Endometrial microvascular endothelial cells (primary cell): ENCODE results near the gene PRRG1. TPM values are rescaled to one million over a fixed set of nuclear protein-coding genes. Genes with fewer than 3 reads are reported as not detected.
"Not testable (repeated sequence)": the region's sequence is repeated elsewhere in the genome, so short reads cannot be mapped to it uniquely, and the experiment has no call there.

ENCODE experiments used
- in situ Hi-C: cut with HindIII; loops from 2 replicates; pipeline ENCODE4 v1.10.0; 2017; ENCODE audit warnings: low sequenced_read_pairs, low pct_unique_long_range_greater_than_20kb; ENCODE audit errors: inconsistent ontology term
- total RNA-seq: library from RNA; depleted of rRNA; stranded (reverse); fragments of >200 nt; gene quantifications from one replicate; pipeline ENCODE4 v1.2.3, GENCODE V29; 2015; ENCODE audit errors: inconsistent ontology term

The PRRG1 gene
- total RNA-seq, 1 donor from 2014 or later, result 22.1 TPM

GRCh38 chrX:37454537-37455285 lies 105.5 kb downstream of the PRRG1 start:
- in situ Hi-C loops, result no loop called here

DNA sequence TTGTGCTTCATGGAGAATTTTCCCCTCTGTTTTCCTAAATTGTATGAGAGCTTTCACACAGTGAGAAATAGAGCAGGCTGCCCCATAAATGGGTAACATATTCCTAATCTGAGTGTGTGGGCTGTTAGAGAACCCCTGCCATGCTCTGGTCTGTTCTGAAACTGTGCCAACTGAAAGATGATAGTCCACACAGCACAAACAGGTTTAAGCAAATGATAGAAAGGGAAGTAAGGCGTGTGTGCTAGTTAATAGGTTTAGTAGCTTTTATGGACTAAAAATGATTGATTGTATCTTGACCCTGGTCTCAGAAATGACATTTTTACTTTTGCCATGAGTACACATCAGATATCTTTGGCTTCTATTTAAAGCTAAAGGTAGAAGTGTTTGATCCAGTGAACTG lies 106.2 kb downstream of the PRRG1 start:
- in situ Hi-C loops, result no loop called here

DNA sequence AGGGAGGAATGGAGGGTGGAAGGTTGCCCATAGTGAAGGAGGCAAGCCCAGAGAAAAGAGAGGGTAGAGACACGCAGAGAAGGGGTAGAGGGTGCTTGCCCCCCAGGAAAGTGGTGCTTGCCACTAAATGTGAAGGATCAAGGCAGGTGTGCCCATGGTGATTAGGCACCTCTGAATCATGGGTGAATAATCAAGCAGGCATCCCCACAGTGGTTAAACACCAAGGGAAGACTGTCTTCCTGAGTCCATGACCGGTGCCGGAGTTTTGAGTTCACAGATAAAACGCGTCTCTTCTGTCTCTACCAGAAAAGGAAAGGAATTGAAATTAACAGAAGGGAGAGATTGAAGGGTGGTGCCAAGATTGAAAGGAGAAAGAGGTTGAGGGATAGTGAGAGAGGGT lies 111.1 kb downstream of the PRRG1 start:
- in situ Hi-C loops, result not testable (repeated sequence)

DNA sequence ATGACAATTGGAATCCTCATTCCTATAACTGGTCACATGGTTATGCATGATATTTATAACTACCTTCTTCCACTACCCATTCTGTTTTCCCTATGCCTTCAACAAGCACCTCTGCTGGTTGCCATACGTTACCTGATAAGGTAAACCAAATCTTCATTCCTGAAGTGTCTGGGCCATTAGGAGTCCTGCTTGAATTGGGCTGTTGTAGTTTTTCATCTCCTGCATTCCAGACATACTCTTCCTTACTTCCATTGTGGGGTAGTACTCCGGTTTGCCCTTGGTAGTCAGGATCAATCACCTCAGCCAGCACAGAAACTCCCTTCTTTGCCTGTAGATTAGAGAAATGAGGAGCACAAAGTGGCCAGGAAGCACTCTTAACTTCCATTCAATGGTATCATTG lies 113.2 kb downstream of the PRRG1 start:
- in situ Hi-C loops, result no loop called here

DNA sequence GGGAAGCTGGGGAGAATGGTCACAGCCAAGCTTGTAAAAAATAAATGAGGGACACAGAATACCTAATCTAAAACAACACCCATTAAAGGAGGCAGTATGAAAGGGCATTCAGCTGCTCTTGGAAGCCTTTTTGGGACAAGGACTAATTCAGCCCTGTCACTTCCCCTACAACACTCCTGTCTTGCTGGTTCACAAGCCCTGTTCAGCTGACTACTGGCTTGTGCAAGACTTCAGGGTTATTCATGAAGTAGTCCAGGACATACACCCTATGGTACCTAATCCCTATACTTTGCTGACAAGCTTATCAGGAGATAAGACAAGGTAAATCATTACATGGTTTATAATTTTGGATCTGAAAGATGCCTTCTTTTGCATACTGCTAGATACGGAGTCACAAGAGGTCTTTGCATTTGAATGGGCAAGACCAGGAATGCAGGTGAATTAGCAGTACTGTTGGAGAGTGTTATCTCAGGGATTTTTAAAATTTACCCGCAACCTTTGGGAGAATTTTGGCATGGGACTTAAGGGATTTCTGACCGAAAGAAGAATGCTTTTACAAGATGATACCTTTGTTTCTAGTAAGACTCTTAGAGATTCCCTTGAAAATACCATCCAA lies 119.1 kb downstream of the PRRG1 start:
- in situ Hi-C loops, result no loop called here

DNA sequence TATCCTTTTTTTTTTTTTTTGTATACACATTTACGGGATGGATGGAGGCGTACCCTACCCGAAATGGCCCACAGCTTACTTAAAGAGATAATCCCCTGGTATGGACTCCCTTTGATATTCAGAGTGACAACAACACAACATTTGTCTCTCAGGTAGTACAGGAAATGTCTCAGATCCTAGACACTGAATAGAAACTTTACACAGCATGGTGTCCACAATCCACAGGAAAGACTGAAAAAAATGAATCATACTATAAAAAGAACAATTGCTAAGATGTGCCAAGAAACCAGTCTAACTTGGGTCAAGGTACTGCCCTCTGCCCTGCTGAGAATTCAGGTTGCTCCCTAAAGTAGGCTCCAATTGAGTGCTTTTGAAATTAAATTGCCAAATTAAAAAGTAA lies 121.5 kb downstream of the PRRG1 start:
- in situ Hi-C loops, result no loop called here

GRCh38 chrX:37472836-37473235 lies 123.7 kb downstream of the PRRG1 start:
- in situ Hi-C loops, result no loop called here

DNA sequence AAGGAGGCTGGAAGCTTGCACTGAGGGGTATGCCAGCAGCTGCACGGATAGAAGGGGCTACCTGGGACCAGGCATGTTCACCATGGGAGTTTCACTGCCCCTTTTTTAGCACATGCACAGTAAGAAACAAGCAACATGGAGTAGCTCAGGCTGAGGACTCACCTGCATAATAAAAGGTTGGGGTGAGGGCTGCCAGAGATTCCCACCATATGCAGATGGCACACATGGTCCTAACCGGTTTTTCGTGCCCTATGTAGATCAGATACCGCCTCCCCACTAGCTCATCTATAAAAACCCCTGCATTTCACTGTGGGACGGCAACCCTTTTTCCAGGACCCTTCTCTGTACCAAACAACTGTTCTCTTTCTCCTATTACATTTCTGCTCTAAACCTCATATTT lies 125.3 kb downstream of the PRRG1 start:
- in situ Hi-C loops, result no loop called here

GRCh38 chrX:37476571-37477170 lies 127.5 kb downstream of the PRRG1 start:
- in situ Hi-C loops, result no loop called here

GRCh38 chrX:37484335-37484734 lies 135.2 kb downstream of the PRRG1 start:
- in situ Hi-C loops, result not testable (repeated sequence)

- in situ Hi-C loops, result no loop called here
Measured at GRCh38 chrX:37485429-37485828, 136.3 kb downstream of the PRRG1 start.

- in situ Hi-C loops, result no loop called here
Measured at GRCh38 chrX:37487271-37487670, 138.1 kb downstream of the PRRG1 start.

- in situ Hi-C loops, result no loop called here
Measured at GRCh38 chrX:37488323-37488722, 139.2 kb downstream of the PRRG1 start.

GRCh38 chrX:37491686-37492085 lies 142.5 kb downstream of the PRRG1 start:
- in situ Hi-C loops, result no loop called here

DNA sequence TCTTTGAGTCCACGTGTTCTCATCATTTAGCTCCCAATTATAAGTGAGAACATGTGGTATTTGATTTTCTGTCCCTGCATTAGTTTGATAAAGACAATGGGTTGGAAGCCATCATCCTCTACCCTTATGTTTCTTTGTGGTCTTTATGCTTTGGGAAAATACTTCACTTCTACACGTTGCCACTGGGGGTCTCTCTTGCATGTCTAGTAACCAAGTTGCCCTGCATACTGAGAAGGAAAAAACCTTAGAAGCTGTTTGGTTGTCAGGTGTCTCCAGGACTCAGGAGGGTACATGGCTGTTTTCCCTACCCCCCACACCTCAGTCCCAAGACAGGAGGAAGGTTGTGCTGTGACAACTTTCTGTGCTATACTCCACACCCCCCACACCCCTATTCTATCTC lies 146.6 kb downstream of the PRRG1 start:
- in situ Hi-C loops, result not testable (repeated sequence)

- in situ Hi-C loops, result not testable (repeated sequence)
Measured at GRCh38 chrX:37497126-37497525, 148.0 kb downstream of the PRRG1 start.

DNA sequence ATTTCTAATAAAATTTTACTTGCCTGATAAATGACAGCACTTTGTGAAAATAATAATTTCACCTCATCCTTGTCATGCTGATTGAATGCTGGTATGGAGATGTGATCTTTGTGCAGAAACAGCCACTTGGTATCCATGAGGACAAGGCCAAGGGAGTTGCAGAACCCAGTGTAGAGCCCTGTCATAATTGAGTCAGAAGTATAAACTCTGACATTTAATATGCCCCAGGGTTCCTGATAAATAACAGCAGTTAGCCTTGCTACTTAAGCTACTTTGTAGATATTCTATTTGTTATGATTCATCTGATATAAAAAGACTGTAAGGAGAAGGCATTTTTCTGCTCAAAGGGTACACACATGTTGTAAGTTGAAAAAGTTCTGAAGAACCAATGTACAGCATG lies 149.2 kb downstream of the PRRG1 start:
- in situ Hi-C loops, result not testable (repeated sequence)

DNA sequence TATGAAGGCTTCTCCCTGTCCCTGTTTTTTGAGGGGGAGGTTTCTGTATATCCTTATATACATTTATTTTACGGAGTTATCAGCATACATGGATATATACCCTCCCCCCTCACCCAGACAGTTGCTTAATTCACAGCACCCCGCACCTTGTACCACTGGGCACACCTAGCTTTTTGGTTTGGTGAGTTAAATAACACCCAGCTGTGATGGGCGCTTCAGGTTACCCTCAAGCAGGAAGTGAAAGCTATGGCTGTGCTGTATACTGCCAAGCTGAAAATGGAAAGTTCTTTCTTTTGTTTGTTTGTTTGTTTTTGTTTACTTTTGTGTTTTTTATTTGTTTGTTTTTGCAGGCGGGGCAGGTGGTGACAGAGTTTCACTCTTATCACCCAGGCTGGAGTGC lies 150.5 kb downstream of the PRRG1 start:
- in situ Hi-C loops, result not testable (repeated sequence)

GRCh38 chrX:37504991-37505390 lies 155.8 kb downstream of the PRRG1 start:
- in situ Hi-C loops, result no loop called here
